Hematopoietic multipotent progenitor cell treated with erythropoietin and hydrocortisone succinate and interleukin-3 and kit ligand, for 4 days (in vitro differentiated cells): ENCODE measurements around the gene C12orf42.
A peak's percentile ranks its signal among the peaks of the same experiment; 100 is the strongest.

ENCODE experiments used
- DNase-seq: peaks from one replicate; pipeline ENCODE4 v3.0.0-alpha.2; 2015

The C12orf42 gene

DNA sequence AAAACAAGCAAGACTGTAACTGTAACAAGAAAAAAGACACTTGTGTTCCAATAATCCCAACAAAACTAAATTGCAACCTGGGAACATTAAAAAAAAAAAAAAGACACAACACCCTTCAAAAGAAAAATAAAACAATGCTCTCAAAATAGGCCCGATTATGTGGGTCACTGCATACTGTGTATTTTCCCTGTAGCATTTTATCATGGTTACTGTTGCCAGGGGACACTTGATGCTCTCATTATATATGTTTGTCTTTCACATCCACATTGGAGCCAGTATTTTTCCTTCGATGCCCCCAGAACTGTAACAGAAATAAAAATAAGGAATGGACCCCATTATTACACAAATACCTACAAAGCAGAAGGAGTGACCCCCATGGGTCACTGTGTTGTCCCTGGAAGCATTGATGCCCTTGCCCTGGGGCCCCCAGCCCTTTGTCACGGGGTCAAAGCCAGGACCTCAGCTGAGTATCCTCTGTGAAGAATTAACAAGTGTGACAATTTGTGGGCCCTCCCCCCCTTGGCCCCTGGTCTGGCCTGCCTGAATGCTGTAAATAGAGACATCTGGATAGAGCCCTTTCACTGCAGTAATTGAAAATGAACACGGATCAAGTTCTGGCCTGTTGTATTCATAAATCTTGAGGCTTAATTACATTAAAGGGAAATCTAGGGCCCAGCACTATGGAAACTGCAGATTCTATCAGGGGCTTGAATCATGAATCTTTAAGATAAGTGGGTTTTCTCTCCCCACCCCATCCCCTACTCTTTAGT lies 72.8 kb downstream of the C12orf42 start:
- DNase-seq = no peak

DNA sequence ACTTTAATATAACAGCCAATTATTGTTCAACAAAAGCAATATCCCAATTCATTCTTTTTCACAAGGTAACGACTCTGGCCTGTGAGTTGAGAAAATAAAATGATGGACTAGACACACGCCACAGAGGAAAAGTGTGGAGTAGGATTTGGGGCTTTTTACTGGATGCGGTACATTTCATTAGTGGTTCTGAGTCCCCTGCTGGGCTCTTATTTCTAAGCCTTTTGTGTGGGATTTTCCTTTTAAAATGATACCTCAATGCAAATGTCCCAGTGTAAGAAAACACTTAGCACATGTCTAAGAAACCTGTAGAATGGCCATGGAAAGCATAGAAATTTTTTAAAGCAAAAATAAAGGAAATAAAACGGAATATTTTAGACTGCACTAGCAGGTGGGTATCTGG lies 73.4 kb downstream of the C12orf42 start:
- no peak for DNase-seq

DNA sequence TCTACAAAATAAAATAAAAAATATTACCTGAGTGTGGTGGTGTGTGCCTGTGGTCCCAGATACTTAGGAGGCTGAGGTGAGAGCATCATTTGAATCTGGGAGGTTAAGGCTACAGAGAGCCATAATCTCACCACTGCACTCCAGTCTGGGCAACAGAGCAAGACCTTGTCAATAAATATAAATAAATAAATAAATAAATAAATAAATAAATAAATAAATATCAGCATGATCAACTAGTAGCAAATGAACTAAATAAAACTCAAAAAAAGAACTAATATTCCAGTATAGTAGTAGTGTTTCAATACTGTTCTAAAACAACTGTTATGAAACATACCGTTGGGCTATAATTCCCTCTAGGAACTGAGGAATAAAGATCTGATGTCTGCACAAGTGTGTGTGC lies 74.4 kb downstream of the C12orf42 start:
- DNase-seq = no peak

GRCh38 chr12:103415681-103416080 lies 80.1 kb downstream of the C12orf42 start:
- no peak for DNase-seq

DNA sequence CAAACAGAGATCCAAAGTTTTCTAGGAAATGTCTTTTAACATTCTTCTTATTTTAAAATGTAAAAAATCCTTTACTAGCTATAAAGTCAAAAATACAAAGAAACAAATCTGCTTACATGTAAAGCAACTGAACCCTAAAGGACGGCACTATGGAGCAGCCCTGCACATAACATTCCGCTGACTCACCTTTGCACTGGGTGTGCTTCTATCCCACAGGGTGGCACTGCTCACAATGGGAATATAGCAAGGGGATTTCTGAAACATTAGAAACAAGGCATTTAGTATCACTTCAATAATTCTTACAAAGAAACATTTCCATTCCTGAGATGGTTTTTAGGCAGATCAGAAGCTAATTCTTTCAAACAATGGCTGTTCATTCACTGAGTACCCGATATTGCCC lies 94.3 kb downstream of the C12orf42 start:
- peak; percentile 1 for DNase-seq

DNA sequence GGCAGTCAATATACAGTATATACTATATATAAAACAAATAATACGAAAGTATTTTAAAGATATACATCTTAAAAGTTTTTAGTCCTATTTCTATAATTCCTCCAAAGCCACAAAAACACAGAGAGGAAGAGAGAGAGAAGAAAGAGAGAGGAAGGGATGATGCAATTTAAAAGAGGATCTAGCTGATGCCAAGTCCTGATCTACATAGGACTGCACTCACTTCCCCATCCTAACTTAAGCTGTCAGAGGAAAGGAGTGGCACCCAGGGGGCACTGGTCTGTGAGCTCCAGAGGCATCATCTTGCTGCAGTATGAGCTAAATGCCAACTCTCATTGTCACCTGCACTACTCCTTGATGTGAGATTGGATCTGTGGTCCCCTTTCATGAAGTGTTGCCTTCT lies 95.8 kb downstream of the C12orf42 start:
- DNase-seq = peak; percentile 56

GRCh38 chr12:103397536-103397935 lies 98.2 kb downstream of the C12orf42 start:
- no peak for DNase-seq

DNA sequence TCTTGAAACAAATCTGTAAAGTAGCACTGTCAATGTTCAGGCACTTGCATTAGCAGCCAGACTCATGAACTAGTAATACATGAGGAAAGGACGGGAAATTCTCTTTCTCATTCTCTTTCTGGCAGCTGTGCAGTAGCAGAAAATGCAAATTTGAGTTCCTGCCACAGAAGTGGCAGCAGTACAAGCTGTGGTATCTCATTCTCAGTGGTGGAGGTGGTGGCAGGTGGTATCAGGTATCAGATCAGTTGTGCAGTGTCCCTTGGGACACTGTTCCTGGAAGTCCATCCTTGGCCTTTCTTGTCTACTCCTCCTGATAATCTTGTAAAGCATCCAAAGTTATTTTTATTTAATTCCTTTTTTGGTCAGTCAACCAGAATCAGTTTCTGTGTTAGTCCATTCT lies 103.0 kb downstream of the C12orf42 start:
- no peak for DNase-seq

- DNase-seq = no peak
Observed at GRCh38 chr12:103391103-103391502, 104.7 kb downstream of the C12orf42 start.

GRCh38 chr12:103387385-103387784 lies 108.4 kb downstream of the C12orf42 start:
- no peak for DNase-seq

DNA sequence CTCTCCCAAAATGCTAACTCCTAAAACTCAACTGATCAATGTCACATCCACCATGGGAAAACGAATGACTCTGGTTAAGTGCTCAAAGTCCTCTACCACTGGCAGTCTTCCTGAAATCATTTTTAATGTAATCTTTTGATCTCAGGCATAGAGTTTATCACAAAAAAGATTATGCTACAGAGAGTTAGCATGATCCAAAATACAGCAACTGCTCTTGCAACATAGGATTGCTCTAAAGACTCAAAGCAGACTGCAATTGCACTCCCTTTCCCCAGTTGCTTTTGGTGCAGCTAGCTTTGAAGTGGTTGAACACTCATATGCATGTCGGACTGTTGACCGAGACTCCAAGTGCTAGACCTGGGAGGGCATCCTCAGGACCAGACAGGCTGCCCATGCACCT lies 109.3 kb downstream of the C12orf42 start:
- no peak for DNase-seq

DNA sequence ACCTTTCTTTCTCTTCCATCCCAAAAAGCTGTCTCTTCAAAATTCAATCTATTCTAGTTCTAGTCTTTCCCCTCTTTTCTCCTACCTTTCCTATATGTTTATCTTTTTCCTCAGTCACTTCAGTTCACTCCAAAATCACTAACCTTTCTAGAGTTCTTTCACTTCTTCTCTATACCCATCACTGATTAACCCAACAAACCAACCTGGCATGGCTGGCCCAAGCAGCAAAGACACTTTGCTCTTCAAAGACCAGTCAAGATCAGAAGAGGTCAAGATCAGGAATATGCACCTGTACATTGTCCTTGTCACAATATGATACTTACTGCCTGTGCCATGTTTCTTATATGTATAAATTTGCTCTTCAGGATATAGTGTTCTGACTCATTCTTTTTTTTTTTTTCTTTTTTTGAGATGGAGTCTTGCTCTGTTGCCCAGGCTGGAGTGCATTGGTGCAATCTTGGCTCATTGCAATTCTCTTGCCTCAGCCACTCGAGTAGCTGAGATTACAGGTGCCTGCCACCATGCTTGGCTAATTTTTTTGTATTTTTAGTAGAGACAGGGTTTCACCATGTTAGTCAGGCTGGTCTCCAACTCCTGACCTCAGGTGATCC lies 112.9 kb downstream of the C12orf42 start:
- DNase-seq = no peak

GRCh38 chr12:103382119-103382518 lies 113.6 kb downstream of the C12orf42 start:
- DNase-seq = no peak

GRCh38 chr12:103379670-103380069 lies 116.1 kb downstream of the C12orf42 start:
- no peak for DNase-seq

DNA sequence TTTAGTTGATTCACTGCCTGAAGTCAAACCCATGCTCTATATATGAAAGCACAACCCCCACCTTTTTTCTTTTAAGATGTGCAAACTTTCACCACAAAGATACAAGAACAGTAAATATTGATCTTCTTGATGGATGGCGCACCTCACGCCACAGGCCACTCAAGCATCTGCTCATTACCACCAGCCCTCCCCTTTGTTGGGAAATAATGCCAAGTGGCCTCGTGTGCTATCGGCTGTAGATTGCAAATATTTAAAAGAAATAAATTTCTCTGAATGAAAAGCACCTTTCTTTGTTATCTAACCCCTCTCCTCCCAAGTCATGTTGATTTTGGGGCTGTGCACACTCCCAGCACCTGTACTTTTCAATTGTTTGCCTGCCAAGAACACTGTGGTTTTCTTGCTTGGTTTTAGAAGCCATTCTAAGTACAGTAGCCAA lies 122.7 kb downstream of the C12orf42 start:
- DNase-seq = no peak

GRCh38 chr12:103369929-103370328 lies 125.8 kb downstream of the C12orf42 start:
- DNase-seq = no peak

DNA sequence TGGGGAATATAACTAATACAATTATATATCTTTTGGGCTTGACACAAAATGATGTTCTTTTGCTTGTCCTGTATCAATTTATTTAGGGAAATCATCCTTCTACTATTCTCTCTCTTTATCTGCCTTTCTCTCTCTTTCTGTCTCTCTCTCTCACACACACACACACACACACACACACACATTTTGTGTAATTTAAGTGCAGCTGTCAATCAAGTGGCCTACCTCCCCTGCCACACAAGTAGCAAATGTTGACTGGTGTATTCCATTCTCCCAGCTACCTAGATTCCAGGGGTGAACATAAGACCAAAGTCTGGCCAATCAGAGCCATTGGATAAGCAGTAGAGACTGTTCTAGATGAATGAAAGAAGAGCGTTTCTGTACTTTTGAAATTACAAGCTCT lies 127.6 kb downstream of the C12orf42 start:
- DNase-seq = no peak

DNA sequence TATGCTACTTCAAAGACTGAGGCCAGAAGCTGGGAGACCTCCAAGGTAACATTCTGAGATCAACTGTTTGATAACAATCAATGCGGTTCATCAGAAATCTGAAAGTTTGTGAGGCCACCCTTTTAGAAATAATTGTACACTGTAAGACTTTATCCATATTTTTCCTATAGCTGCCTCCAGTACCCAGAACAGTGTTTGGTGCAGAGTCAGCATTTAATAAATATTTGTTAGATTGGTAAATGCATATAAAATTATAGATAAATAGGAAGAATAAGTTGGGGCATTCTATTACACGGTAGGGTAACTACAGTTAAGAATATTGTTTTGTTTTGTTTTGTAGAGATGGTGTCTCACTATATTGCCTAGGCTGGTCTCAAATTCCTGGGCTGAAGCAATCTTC lies 141.4 kb downstream of the C12orf42 start:
- DNase-seq = no peak

- no peak for DNase-seq
Observed at GRCh38 chr12:103353913-103354312, 141.9 kb downstream of the C12orf42 start.

- no peak for DNase-seq
Observed at GRCh38 chr12:103350116-103350515, 145.7 kb downstream of the C12orf42 start.

- no peak for DNase-seq
Observed at GRCh38 chr12:103348935-103349334, 146.8 kb downstream of the C12orf42 start.

DNA sequence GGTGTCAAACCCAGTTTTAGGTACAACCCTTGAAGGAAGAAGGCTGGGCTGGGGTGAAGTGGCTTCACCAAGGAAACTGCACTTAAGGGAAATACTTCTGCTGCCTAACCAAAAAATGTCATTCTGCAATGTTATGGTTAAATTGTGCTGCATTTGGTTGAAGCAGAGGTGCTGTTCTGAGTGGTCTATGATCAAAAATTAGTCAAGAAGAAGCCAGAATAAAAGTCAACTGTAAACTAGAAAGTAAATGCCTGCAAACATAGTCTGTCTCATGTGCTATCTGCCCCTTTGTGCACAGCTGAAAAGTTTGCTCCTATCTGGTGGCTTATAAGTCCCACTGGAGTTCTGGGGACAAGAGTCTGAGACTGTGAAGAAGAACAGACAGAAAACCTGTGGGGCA lies 158.8 kb downstream of the C12orf42 start:
- DNase-seq = no peak

DNA sequence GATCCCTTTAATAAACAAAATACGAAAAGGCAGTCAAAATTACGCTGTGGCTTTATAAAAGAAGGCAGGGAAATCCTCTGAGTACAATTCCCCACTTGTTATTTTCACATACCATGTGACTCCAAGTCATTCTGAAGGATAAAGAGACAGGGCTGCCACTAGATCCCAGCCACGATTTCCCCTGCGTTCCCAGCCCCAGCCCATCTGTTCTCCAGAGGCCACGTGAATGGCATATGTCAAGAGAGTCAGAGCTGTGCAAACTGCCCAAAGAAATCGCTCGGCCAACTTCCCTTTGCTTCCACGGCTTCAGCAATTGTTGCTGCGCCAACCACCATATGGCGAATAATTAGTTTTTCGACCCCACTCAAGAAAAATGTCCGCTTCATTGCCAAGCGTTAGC lies 161.3 kb downstream of the C12orf42 start:
- no peak for DNase-seq

DNA sequence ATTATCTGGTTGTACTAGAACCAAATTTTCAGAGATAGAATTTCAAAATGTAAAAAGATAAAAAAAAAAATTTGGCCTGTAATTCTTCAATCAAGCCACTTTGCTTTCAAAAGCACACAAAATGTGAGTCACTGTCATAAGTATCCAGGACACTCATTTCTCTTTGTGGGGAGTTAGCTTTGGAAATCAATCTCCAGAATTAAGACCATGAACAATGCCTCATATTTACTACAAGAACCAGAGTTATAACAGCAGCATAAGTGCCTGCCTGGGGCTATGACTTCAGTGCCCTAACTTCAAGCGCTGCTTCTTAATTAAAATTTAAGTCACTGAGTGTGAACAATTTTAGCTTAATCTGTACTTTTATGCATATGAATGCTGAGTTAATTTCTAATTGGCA lies 162.1 kb downstream of the C12orf42 start:
- no peak for DNase-seq

DNA sequence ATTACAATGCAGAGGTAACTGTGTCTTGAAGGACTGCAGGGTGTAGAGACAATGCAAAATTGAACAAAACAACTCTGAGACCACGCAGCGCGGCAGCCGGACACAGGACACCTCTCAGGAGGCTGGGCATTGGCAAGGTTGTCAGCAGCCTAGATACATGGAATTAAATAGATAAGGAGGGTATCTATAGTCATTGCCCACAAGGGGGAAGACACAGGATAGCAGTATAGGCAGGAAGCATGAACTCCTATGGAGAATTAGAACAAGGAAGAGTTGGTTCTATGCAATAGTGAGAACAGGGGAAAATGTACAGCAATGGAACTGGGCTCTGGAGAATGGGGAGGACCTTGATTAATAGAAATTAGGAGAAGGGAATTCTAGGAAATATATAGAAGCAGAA lies 164.1 kb downstream of the C12orf42 start:
- no peak for DNase-seq
